Hematopoietic multipotent progenitor cell treated with erythropoietin and hydrocortisone succinate and interleukin-3 and kit ligand, for 17 days (in vitro differentiated cells): Measurements from ENCODE around the gene ESR1.
"Not testable (repeated sequence)": the region's sequence is repeated elsewhere in the genome, so short reads cannot be mapped to it uniquely, and the experiment has no call there.

ENCODE experiments used
- DNase-seq: peaks from one replicate; pipeline ENCODE4 v3.0.0-alpha.2; 2015; ENCODE audit warnings: low spot score

The ESR1 gene

GRCh38 chr6:152138344-152138743 lies 330.9 kb downstream of the ESR1 start:
- DNase-seq, result not testable (repeated sequence)

- no peak for DNase-seq
Observed at GRCh38 chr6:152142105-152142504, 334.6 kb downstream of the ESR1 start.

GRCh38 chr6:152143359-152143758 lies 335.9 kb downstream of the ESR1 start:
- no peak for DNase-seq

GRCh38 chr6:152146385-152146784 lies 338.9 kb downstream of the ESR1 start:
- no peak for DNase-seq

GRCh38 chr6:152147269-152147668 lies 339.8 kb downstream of the ESR1 start:
- DNase-seq, result no peak

- DNase-seq, result no peak
Observed at GRCh38 chr6:152148412-152148811, 340.9 kb downstream of the ESR1 start.

- no peak for DNase-seq
Observed at GRCh38 chr6:152150196-152150595, 342.7 kb downstream of the ESR1 start.

GRCh38 chr6:152151920-152152319 lies 344.4 kb downstream of the ESR1 start:
- no peak for DNase-seq

GRCh38 chr6:152154559-152155356 lies 347.3 kb downstream of the ESR1 start:
- no peak for DNase-seq

GRCh38 chr6:152155792-152156191 lies 348.3 kb downstream of the ESR1 start:
- DNase-seq, result no peak

- no peak for DNase-seq
Observed at GRCh38 chr6:152160346-152160745, 352.9 kb downstream of the ESR1 start.

- no peak for DNase-seq
Observed at GRCh38 chr6:152161501-152161900, 354.0 kb downstream of the ESR1 start.

GRCh38 chr6:152164957-152165356 lies 357.5 kb downstream of the ESR1 start:
- no peak for DNase-seq

GRCh38 chr6:152166497-152166896 lies 359.0 kb downstream of the ESR1 start:
- no peak for DNase-seq

GRCh38 chr6:152166897-152167296 lies 359.4 kb downstream of the ESR1 start:
- DNase-seq, result no peak

GRCh38 chr6:152167641-152168603 lies 360.4 kb downstream of the ESR1 start:
- DNase-seq, result no peak

- no peak for DNase-seq
Observed at GRCh38 chr6:152170313-152170701, 362.8 kb downstream of the ESR1 start.

- DNase-seq, result no peak
Observed at GRCh38 chr6:152170702-152171667, 363.5 kb downstream of the ESR1 start.

- no peak for DNase-seq
Observed at GRCh38 chr6:152173321-152173720, 365.8 kb downstream of the ESR1 start.

GRCh38 chr6:152173957-152174356 lies 366.5 kb downstream of the ESR1 start:
- DNase-seq, result no peak

GRCh38 chr6:152176268-152176667 lies 368.8 kb downstream of the ESR1 start:
- DNase-seq, result no peak
